NOMO-1 treated with DMSO at 0.1 percent for 48 hours (cell line): Measurements from ENCODE around the gene LZTFL1.
"Not testable (repeated sequence)": the region's sequence is repeated elsewhere in the genome, so short reads cannot be mapped to it uniquely, and the experiment has no call there.

Experiments
- DNase-seq: peaks from one replicate; lab custom pipeline; 2025; ENCODE audit not compliant: unreplicated experiment; lab: John Stamatoyannopoulos, UW

The LZTFL1 gene

GRCh38 chr3:45865563-45865962, 23.6 kb upstream of the LZTFL1 start:
- DNase-seq = no peak

DNA sequence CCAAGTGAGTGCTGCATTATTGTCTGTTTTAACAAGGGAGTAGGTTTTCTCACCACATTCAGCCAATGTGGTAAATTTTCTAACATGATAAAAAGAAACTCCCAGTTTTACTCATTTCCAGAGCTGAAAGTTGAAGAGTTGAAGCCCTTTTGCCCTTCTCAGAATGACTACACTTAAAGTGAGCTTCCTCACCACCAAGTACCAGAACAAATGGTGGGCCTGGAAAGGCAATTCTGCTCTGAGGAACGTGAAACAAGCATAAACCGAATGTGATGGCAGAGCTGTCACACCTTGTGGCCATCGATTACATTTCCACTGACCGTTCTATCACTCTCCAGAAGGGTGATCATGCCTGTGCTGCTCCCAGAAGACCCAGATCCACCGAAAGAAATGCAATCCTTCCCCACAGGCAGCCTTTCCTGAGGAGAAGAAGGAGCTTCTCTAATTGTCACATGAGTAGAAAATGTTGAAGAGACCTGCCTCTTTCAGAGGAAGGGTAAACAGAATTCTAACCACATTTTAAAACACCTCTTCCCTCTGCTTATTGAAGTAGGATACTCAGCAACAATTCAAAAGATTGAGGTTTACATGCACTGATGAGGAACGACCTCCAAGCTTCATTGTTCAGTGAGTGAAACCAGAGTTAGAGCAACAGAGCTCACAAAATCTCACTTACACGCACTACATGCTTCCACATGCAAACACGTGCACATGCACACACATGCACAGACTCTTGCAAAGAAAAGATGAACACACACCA, 23.0 kb upstream of the LZTFL1 start:
- no peak for DNase-seq

GRCh38 chr3:45861043-45861719, 19.3 kb upstream of the LZTFL1 start:
- no peak for DNase-seq

DNA sequence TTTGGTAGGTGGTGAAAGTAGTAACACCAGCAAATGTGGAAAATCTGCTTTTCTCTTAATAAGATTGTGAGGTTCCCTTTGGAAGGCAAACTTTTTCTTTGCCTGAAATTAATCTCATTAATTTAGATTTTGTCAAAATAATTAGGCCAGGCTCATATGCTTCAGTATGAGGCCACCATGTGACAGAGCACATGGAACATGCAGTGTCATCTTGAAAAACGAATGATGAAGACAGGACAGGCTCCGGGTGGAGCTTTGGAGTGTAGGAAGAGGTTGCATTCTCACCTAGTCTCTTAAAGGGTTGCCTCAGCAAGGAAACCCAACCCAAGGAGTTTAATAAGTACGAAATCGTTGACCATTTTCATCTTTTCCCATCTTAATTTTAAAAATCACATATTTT, 18.6 kb upstream of the LZTFL1 start:
- no peak for DNase-seq

DNA sequence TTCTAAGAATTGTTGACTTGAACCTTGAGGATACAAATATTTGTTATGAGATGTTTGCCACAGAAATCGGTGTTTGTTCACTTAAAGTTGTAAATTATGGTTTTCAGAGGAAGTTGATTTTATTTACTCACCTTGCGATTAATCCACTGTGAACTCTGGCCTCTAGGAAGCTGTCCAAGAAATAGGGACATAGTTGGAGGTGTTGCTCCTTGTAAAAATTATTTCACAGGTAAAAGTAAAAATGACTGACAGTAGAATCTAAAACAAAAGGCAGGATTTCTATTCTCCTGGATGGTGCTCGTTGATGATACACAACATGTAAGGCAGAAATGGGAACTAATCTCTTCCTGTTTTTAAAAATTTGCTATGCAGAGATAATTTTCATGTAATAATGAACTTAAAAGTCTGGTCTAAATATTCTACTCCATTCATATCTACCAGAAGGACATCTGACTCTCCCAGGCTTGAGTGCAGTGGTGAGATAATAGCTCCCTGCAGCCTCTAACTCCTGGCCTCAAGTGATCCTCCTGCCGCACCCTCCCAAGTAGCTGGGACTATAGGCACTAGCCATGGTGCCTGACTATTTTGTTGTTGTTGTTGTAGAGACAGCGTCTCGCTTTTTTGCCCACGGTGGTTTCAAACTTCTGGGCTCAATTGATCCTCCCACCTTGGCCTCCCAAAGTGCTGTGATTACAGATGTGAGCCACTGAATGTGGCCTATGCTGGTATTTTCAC, 17.1 kb upstream of the LZTFL1 start:
- peak; percentile 36 for DNase-seq

DNA sequence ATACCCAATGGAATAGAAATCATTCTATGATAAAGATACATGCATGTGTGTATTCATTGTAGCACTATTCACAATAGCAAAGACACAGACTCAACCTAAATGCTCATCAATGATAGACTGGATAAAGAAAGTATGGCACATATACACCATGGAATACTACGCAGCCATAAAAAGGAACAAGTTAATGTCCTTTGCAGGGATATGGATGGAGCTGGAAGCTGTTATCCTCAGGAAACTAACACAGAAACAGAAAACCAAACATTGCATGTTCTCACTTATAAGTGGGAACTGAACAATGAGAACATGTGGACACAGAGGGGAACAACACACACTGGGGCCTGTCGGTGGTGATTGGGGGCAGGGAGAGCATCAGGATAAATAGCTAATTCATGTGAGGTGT, 15.1 kb upstream of the LZTFL1 start:
- not testable (repeated sequence) for DNase-seq

GRCh38 chr3:45856323-45856722, 14.4 kb upstream of the LZTFL1 start:
- DNase-seq = not testable (repeated sequence)

DNA sequence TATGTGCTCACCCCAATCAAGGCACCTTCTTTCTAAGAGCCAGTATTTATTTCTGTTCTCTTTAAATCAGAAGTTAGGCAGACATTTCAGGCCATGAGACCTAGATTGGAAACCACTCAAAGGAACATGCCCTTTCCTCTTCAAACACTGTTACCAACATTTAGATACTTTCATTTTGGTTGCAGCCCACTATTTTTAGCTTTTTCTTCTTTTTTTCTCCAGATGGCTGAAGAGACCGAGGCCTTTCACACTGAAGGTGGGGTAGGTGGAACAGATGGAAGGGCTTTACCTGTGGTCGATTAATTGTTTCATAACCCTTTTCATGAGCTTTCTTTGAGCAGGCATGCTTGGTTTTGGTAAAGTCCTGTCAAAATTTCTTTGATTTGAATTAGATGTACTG, 10.9 kb upstream of the LZTFL1 start:
- DNase-seq = no peak

DNA sequence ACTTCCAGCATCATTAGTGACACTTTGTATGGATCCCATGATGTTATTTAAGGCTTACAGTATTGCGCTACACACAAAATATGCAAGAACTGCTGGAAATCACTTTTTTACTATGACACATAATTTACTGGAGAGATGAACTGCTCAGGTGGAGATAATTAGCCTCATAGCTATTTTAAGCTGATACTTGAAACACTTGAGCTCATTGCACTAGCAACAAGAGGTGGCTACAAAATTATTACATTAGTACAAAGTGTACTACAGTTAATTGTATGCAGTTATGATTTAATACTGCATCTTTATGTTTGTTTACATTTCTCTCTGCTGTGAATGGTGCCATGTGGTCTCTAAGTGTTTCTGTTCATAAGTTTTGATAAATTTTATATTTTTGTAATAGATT, 6.5 kb upstream of the LZTFL1 start:
- no peak for DNase-seq

- DNase-seq = no peak
Measured at GRCh38 chr3:45844616-45845015, 2.7 kb upstream of the LZTFL1 start.

GRCh38 chr3:45842851-45843625, 1.1 kb upstream of the LZTFL1 start:
- DNase-seq = no peak

GRCh38 chr3:45841420-45841756, 531 bp downstream of the LZTFL1 start:
- DNase-seq = peak; percentile 49

- DNase-seq = no peak
Measured at GRCh38 chr3:45838466-45838865, 3.5 kb downstream of the LZTFL1 start.

DNA sequence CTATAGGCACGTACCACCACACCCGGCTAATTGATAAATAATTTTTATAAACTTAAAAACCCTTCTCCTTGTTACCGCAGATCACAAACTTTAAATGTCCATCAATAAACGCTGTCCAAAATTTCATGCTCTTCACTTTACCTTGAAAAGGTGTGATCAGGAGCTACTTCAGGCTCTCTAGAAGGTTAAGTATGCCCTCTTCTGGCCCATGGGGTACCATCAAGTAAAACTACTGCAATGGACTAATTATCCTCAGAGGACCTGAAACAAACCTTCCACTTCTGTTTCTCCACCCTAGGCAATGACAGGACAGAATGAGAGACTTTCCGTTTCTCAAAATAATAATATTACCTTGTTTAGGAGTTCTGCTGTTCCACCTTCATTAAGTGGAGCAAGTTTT, 9.2 kb downstream of the LZTFL1 start:
- no peak for DNase-seq

DNA sequence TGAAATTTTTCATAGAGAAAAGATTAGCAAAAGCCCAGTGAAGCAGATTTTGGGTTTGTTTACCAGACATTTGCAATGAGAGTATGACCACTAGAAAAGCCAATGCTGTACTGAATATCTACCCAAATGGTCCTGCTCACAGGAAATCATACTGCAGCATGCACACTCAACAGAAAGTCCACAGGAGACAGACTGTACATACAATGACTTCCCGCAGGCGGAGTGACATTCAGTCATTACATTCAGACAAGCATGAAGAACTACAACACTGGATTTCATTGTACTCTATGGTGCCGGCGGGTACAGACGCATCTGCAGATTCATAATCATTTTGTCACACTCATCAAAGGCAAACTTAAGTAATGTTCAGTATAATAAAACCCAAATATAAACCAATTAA, 11.8 kb downstream of the LZTFL1 start:
- no peak for DNase-seq

GRCh38 chr3:45826908-45827307, 15.0 kb downstream of the LZTFL1 start:
- no peak for DNase-seq

DNA sequence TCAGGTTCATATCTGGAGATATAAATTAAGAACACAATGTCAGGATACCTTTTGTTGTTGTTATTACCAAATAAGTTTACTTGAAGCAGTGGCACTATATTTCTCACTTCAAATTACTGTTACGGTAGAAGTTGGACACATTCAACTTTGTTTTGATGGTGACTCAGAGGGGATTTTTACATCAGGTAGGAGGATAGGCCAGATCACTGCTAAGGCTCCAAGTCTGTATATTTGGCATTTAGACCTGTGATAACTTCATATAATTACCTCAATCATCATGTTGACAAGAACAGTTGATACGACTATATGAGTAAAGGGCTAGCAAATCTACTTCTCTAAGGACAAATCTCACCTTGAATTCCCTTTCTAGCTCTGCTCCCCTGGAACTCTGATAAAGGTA, 15.6 kb downstream of the LZTFL1 start:
- DNase-seq = no peak

- no peak for DNase-seq
Measured at GRCh38 chr3:45821127-45821526, 20.8 kb downstream of the LZTFL1 start.

DNA sequence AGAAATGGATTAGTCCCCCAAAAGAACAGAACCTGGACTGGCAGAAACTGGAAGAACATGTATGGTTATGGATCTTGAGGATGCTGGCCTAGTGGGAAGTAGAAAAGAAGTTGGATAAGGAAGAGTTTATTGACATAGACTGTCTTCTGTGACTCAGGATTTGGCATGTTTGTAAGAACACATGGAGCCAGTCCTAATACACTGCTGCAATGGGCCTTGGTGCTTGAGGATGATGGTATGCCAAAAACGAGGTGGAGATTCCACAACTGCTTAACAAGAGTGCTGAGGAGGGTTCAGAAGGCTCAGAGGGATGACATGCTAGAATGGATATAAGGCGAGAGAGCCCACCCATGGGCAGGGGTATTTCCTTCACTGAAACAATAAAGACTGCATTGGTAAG, 22.4 kb downstream of the LZTFL1 start:
- no peak for DNase-seq

DNA sequence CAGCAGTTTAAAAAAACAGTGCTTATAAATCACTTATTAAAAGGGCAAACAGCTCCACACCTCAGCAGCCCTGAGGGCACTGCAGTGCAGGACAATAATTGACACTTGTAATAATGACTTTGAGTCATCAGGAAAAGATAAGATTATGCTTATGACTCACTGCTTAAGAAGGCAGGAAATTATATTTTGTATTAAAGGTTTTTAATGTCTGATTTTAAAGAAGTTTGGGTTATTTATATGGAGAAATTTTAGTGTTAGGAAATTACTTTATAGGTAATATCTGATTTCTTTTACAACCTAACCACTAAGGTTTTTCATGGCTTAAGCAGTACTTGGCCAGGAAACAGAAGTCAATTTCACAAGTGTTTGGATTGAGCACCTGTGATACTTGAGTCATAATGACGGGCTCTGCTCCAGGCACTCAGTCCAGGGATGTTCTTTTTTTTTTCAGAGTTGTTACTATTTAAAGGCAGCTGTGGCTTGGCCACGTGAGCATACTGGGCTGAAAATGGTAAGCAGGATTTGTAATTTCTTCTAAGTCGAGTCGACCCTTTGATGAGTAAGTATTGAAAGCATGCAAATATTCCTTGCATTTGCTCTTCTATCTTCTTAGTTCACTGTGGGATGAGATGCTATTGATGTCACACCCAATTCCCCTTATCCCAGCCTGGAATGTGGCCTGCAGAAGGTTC, 23.9 kb downstream of the LZTFL1 start:
- no peak for DNase-seq

DNA sequence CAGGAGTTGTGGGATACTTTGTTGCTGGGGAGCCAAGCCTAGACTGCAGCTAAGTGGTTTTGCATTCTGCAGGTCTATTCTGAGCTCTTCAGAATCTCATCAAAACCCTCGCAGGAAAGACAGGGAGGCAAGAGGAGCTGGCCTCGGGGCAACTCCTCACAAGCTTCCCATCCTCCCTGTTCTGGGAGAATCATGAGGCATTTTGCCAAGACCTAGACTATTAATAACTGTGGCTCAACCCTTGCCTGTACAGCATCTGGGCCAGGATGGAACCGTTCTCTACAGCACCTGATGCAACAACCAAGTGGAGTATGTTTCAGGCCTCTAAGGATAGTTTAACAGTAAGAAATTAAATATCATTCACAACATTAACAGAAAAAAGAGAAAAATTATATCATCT, 25.4 kb downstream of the LZTFL1 start:
- DNase-seq = no peak
